CD4-positive, alpha-beta memory T cell (primary cell): ENCODE measurements around the gene DYSF. TPM values are rescaled to one million over a fixed set of nuclear protein-coding genes. Genes with fewer than 3 reads are reported as not detected.

Source experiments
- CTCF ChIA-PET: fragments of 350-600 bp; sonication (Branson Sonifier 250); formaldehyde crosslinking; loops from one replicate; lab custom pipeline; 2021; ENCODE audit warnings: inconsistent platforms; ENCODE audit not compliant: partially characterized antibody; lab: Charles Lee
- POLR2A ChIA-PET: fragments of 350-600 bp; sonication (Branson Sonifier 250); formaldehyde crosslinking; loops from one replicate; lab custom pipeline; 2021; ENCODE audit not compliant: partially characterized antibody; lab: Charles Lee
- DNase-seq, 5 donors: peaks; one replicate each; pipeline versions ENCODE4 v3.0.0 to v3.0.0-alpha.2; 2020 to 2022; ENCODE audit warnings: mixed read lengths in 1 of 5
- H3K27ac ChIP-seq: one replicate; pipeline ENCODE4 v1.7.0; 2013; ENCODE audit warnings: low read depth, low read length
- H3K27me3 ChIP-seq: 2 replicates; pipeline ENCODE4 v1.7.0; 2013; ENCODE audit warnings: mild to moderate bottlenecking, low read length, moderate library complexity; ENCODE audit not compliant: insufficient read depth
- H3K36me3 ChIP-seq: 2 replicates; pipeline ENCODE4 v1.7.0; 2013; ENCODE audit warnings: mild to moderate bottlenecking, low read length, moderate library complexity; ENCODE audit not compliant: insufficient read depth
- H3K4me1 ChIP-seq: 2 replicates; pipeline ENCODE4 v1.7.0; 2013; ENCODE audit warnings: mild to moderate bottlenecking, low read length, moderate library complexity; ENCODE audit not compliant: insufficient read depth
- H3K4me3 ChIP-seq, 2 donors: one replicate each; pipeline ENCODE4 v1.7.0; 2013; ENCODE audit warnings: low read length in 2 of 2, mild to moderate bottlenecking in 1 of 2
- H3K9me3 ChIP-seq, 2 donors: one replicate each; pipeline ENCODE4 v1.7.0; 2013; ENCODE audit warnings: low read length in 2 of 2, control low read depth in 1 of 2; ENCODE audit not compliant: control insufficient read depth in 1 of 2
- H3K27ac Mint-ChIP-seq, 7 donors: one replicate each; pipeline ENCODE4 v1.8.0; 2020 to 2021; ENCODE audit warnings: mixed read lengths in 7 of 7, mild to moderate bottlenecking in 6 of 7, inconsistent platforms in 3 of 7, moderate library complexity in 3 of 7
- H3K27me3 Mint-ChIP-seq, 2 donors: one replicate each; pipeline ENCODE4 v1.8.0; 2020 to 2021; ENCODE audit warnings: mixed read lengths in 2 of 2
- H3K36me3 Mint-ChIP-seq, 2 donors: one replicate each; pipeline ENCODE4 v1.8.0; 2020 to 2021; ENCODE audit warnings: mixed read lengths in 2 of 2, inconsistent platforms in 1 of 2, mild to moderate bottlenecking in 1 of 2
- H3K4me1 Mint-ChIP-seq, 4 donors: one replicate each; pipeline ENCODE4 v1.8.0; 2020 to 2021; ENCODE audit warnings: mixed read lengths in 4 of 4, mild to moderate bottlenecking in 1 of 4
- H3K4me3 Mint-ChIP-seq, 8 donors: one replicate each; pipeline ENCODE4 v1.8.0; 2020 to 2021; ENCODE audit warnings: mixed read lengths in 8 of 8, mild to moderate bottlenecking in 7 of 8, moderate library complexity in 6 of 8, inconsistent platforms in 3 of 8
- H3K9me3 Mint-ChIP-seq, 8 donors: one replicate each; pipeline ENCODE4 v1.8.0; 2020 to 2021; ENCODE audit warnings: mixed read lengths in 8 of 8, mild to moderate bottlenecking in 5 of 8, inconsistent platforms in 3 of 8, moderate library complexity in 1 of 8
- intact Hi-C: fragments of 100-400 bp; cut with micrococcal nuclease; formaldehyde crosslinking; loops from one replicate; pipeline ENCODE4 v1.15.1; 2023
- polyA plus RNA-seq, 2 donors: library from polyadenylated mRNA; unstranded; fragments of 300-500 nt; fragmentation: Illumina TruSeq; gene quantifications; one replicate each; pipeline ENCODE4 v1.2.3, GENCODE V29; 2021
- total RNA-seq, 2 experiments: library from RNA; stranded (reverse); gene quantifications; one replicate each; pipeline ENCODE4 v1.2.3, GENCODE V29; 2021

Gene DYSF
- total and polyA plus RNA-seq, 4 experiments from 2014 or later, result 0.28 to 0.49 TPM; not detected in 2

GRCh38 chr2:71634567-71634966, 181.2 kb downstream of the DYSF start:
- Histone ChIP-seq H3K4me3 (no peak overlapping the region), H3K27ac (no peak overlapping the region), H3K9me3 (no peaks in the 10 kb centered on the region), H3K36me3 (no peaks in the 10 kb centered on the region), H3K27me3 (no peaks in the 10 kb centered on the region), H3K4me1 (no peaks in the 10 kb centered on the region)
- Mint-ChIP-seq H3K9me3 (peaks cover 0 to 3% (median 0%) of the 10 kb centered on the region in 8 donors), H3K4me1 (no peaks in the 10 kb centered on the region), H3K27ac (no peak overlapping the region), H3K27me3 (peaks cover 12 to 21% of the 10 kb centered on the region in 2 donors), H3K4me3 (no peak overlapping the region), H3K36me3 (no peaks in the 10 kb centered on the region)
- intact Hi-C loops, result no loop called here
- DNase-seq, result no peak
- CTCF ChIA-PET, result no interaction called here
- POLR2A ChIA-PET, result no interaction called here

DNA sequence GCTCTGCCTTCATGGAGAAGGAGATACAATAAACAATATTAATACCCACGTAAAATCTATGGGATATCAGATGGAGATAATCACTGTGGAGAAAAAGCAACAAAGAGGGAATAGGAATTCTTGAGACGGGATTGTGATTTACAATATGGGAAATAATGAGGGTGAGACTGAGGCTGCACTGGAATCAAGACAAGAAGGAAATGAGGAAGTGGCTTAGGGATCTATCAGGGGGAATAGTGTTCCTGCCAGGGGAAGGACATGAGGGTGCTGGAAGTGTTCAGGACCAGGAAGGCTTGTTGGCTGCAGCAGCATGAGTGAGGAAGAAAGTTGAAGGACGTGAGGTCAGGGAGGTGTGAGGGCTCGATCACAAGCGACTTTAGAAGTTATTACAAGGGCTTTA, 182.4 kb downstream of the DYSF start:
- ChIA-PET POLR2A (no interaction called here), CTCF (no interaction called here)
- Mint-ChIP-seq H3K36me3 (no peaks in the 10 kb centered on the region), H3K4me3 (no peak overlapping the region), H3K4me1 (no peaks in the 10 kb centered on the region), H3K27ac (no peak overlapping the region), H3K27me3 (peaks cover 9 to 20% of the 10 kb centered on the region in 2 donors), H3K9me3 (no peaks in the 10 kb centered on the region)
- H3K27me3 ChIP-seq, result no peaks in the 10 kb centered on the region
- H3K36me3 ChIP-seq, result no peaks in the 10 kb centered on the region
- intact Hi-C loops, result no loop called here
- H3K4me1 ChIP-seq, result no peaks in the 10 kb centered on the region
- H3K4me3 ChIP-seq, result no peak overlapping the region
- no peaks in the 10 kb centered on the region for H3K9me3 ChIP-seq
- DNase-seq, result no peak
- no peak overlapping the region for H3K27ac ChIP-seq

DNA sequence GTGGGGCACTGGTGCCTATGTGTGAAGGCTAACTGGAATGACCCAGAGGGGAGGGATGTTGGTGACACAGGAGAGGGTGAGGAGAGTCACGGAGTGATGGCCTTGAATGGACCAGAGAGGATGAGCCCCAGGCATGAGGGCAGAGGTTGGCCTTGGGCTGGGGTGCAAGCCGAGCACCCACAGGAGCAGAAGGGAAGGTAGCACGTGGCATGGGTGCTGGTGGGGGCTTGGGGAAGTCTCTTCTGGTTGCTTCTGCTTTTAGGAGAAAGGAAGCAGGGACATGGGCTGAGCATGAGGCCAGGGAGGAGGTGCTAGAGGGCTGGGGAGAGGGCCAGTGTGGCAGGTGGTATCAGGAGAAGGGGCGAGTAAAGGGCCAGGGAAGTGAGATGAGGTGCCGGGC, 183.8 kb downstream of the DYSF start:
- ChIA-PET CTCF (no interaction called here), POLR2A (no interaction called here)
- H3K4me3 Mint-ChIP-seq, result no peak overlapping the region

GRCh38 chr2:71637736-71638135, 184.4 kb downstream of the DYSF start:
- Histone ChIP-seq H3K36me3 (no peaks in the 10 kb centered on the region), H3K27me3 (no peaks in the 10 kb centered on the region), H3K27ac (no peak overlapping the region), H3K9me3 (no peaks in the 10 kb centered on the region), H3K4me1 (no peaks in the 10 kb centered on the region), H3K4me3 (no peak overlapping the region)
- intact Hi-C loops, result no loop called here
- POLR2A ChIA-PET, result no interaction called here
- Mint-ChIP-seq H3K4me1 (no peaks in the 10 kb centered on the region), H3K4me3 (no peak overlapping the region), H3K27ac (no peak overlapping the region), H3K9me3 (no peaks in the 10 kb centered on the region), H3K36me3 (no peaks in the 10 kb centered on the region), H3K27me3 (peaks cover 14 to 19% of the 10 kb centered on the region in 2 donors)
- no peak for DNase-seq
- CTCF ChIA-PET, result no interaction called here

More for the DNA sequence above, 183.8 kb downstream of the DYSF start:
- Histone ChIP-seq H3K36me3 (no peaks in the 10 kb centered on the region), H3K4me1 (no peaks in the 10 kb centered on the region), H3K27ac (no peak overlapping the region), H3K4me3 (no peak overlapping the region), H3K27me3 (no peaks in the 10 kb centered on the region), H3K9me3 (no peaks in the 10 kb centered on the region)
- Mint-ChIP-seq H3K27me3 (peaks cover 13 to 19% of the 10 kb centered on the region in 2 donors), H3K9me3 (no peaks in the 10 kb centered on the region), H3K4me1 (no peaks in the 10 kb centered on the region), H3K27ac (no peak overlapping the region), H3K36me3 (no peaks in the 10 kb centered on the region)
- DNase-seq, result no peak
- intact Hi-C loops, result no loop called here

DNA sequence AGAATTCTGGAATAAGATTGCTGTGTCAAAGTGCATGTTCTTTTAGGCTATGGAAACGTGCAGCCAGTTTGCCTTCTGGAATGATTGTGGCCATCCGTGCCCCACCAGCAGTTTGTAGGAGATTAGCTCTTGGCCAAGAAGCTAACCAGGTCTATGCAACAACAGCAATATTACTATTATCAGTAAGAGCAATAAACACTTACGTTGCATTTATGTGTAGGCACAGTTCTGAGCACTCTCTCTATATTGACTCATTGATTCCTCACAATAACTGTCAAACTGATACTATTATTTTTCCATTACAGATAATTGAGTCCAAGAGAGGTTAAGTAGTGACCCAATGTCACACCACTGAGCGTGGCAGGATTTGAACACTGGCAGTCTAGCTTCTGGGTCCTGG, 186.4 kb downstream of the DYSF start:
- Mint-ChIP-seq H3K4me1 (no peaks in the 10 kb centered on the region), H3K4me3 (no peak overlapping the region), H3K27me3 (peaks cover 8 to 16% of the 10 kb centered on the region in 2 donors), H3K36me3 (no peaks in the 10 kb centered on the region), H3K27ac (no peak overlapping the region), H3K9me3 (no peaks in the 10 kb centered on the region)
- H3K4me3 ChIP-seq, result no peak overlapping the region
- H3K27ac ChIP-seq, result no peak overlapping the region
- no peaks in the 10 kb centered on the region for H3K27me3 ChIP-seq
- POLR2A ChIA-PET, result no interaction called here
- CTCF ChIA-PET, result no interaction called here
- no peaks in the 10 kb centered on the region for H3K9me3 ChIP-seq
- H3K36me3 ChIP-seq, result no peaks in the 10 kb centered on the region
- intact Hi-C loops, result no loop called here
- no peaks in the 10 kb centered on the region for H3K4me1 ChIP-seq
- DNase-seq, result no peak

DNA sequence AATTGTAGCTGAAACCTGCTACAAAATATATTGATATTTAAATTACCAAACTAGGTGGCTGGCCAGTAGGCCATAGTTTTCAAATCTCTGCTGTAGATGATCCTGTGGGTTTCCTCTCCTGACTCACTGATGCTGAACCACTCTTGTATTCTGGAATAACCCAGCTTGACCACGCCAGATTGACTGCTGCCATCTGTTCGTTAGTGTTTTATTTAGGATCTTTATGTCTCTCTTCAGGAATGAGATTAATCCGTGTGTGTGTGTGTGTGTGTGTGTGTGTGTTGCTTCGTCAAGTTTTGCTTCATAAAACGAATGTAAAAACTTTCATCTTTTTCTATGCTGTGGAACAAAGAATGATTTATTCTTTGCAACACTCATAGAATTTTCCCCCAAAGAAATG, 187.1 kb downstream of the DYSF start:
- no peak overlapping the region for H3K27ac ChIP-seq
- no peak overlapping the region for H3K4me3 Mint-ChIP-seq
- H3K4me1 Mint-ChIP-seq, result no peaks in the 10 kb centered on the region
- no peaks in the 10 kb centered on the region for H3K36me3 Mint-ChIP-seq
- no peak overlapping the region for H3K4me3 ChIP-seq
- no peaks in the 10 kb centered on the region for H3K36me3 ChIP-seq
- ChIA-PET POLR2A (no interaction called here), CTCF (no interaction called here)
- H3K27ac Mint-ChIP-seq, result no peak overlapping the region
- peaks cover 8 to 12% of the 10 kb centered on the region in 2 donors for H3K27me3 Mint-ChIP-seq
- H3K9me3 ChIP-seq, result no peaks in the 10 kb centered on the region
- no peak for DNase-seq
- intact Hi-C loops, result no loop called here
- no peaks in the 10 kb centered on the region for H3K4me1 ChIP-seq
- H3K9me3 Mint-ChIP-seq, result no peaks in the 10 kb centered on the region
- no peaks in the 10 kb centered on the region for H3K27me3 ChIP-seq

DNA sequence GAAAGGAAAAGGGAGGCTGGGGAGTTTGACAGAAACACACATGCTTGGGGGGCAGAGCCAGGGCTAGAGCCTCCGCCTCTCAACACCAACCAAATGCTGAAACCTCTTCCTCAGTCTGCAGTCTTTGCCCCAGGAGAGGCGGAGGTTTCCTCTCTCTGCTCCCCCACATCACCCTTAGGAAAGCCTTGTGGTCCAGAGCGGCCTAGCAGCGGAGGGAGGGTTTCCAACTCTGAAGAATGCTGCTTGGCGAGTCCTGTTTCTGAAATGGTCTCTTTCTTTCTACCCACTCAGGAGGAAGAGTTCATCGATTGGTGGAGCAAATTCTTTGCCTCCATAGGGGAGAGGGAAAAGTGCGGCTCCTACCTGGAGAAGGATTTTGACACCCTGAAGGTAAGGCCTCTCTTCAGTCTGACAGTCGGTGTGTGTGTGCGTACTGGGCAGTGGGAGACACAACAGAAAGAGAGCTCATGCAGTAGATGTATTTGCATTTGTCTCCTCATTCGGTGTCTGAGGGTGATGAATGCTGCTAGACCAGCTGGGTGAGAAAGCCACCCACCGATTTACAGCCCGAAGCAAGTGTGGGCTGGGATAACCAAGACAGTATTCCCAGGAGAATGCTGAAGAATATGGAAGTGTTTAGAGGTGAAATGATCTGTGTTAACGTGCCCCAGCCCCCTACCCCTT, 190.5 kb downstream of the DYSF start:
- no peak for DNase-seq
- H3K4me3 ChIP-seq, result no peak overlapping the region
- ChIA-PET CTCF (no interaction called here), POLR2A (no interaction called here)
- no peaks in the 10 kb centered on the region for H3K36me3 ChIP-seq
- no peaks in the 10 kb centered on the region for H3K4me1 Mint-ChIP-seq
- H3K4me1 ChIP-seq, result no peaks in the 10 kb centered on the region
- peaks cover 0 to 4% (median 0%) of the 10 kb centered on the region in 8 donors for H3K9me3 Mint-ChIP-seq
- H3K27me3 Mint-ChIP-seq, result peaks cover 17 to 21% of the 10 kb centered on the region in 2 donors
- no peaks in the 10 kb centered on the region for H3K36me3 Mint-ChIP-seq
- H3K27ac Mint-ChIP-seq, result no peak overlapping the region
- no peak overlapping the region for H3K4me3 Mint-ChIP-seq
- H3K27me3 ChIP-seq, result no peaks in the 10 kb centered on the region
- no peak overlapping the region for H3K27ac ChIP-seq
- no peaks in the 10 kb centered on the region for H3K9me3 ChIP-seq
- intact Hi-C loops, result no loop called here
